Measurements from ENCODE around the gene PRL. TPM values are rescaled to one million over a fixed set of nuclear protein-coding genes. Genes with fewer than 3 reads are reported as not detected.

Gene PRL
- polyA plus RNA-seq (2013): not detected in 2 replicates

GRCh38 chr6:22296936-22297335 lies at the start of gene PRL:
TSS of gene PRL (minus strand) at chr6:22297036. CDS start at chr6:22296982, 54 bp downstream.
- H2AK5ac ChIP-seq (ENCODE audit: low read length): no peak within 1 kb of the TSS
- H3K79me2 ChIP-seq (ENCODE audit: control insufficient read depth, insufficient read depth, low read length, poor library complexity): no peaks in the 10 kb centered on the region
- no peak within 1 kb of the TSS for H2BK5ac ChIP-seq (ENCODE audit: low read depth, low read length, poor library complexity)
- H3K4me1 ChIP-seq (ENCODE audit: control insufficient read depth in 1 of 2, insufficient read depth in 2 of 2, low read length in 2 of 2): no peaks in the 10 kb centered on the region
- H2AFZ ChIP-seq (ENCODE audit: insufficient read depth, low read length, poor library complexity): no peak within 1 kb of the TSS
- H3K27ac ChIP-seq (ENCODE audit: low read depth, low read length): no peak within 1 kb of the TSS
- H3K9ac ChIP-seq (ENCODE audit: low read length): no peak within 1 kb of the TSS
- no peaks in the 10 kb centered on the region for H3K36me3 ChIP-seq (ENCODE audit: control insufficient read depth in 1 of 2, insufficient read depth in 2 of 2, low read length in 2 of 2)
- no peak within 1 kb of the TSS for H4K12ac ChIP-seq (ENCODE audit: low read depth, low read length)
- H4K8ac ChIP-seq (ENCODE audit: low read depth, low read length): no peak within 1 kb of the TSS
- DNase-seq: no peak
- no peaks in the 10 kb centered on the region for H3K27me3 ChIP-seq (ENCODE audit: insufficient read depth, low read length)
- no peaks in the 10 kb centered on the region for H3K79me1 ChIP-seq (ENCODE audit: low read length)
- H4K91ac ChIP-seq (ENCODE audit: low read depth, low read length): no peak within 1 kb of the TSS
- no peak within 1 kb of the TSS for H3K18ac ChIP-seq (ENCODE audit: low read length)
- H3K23ac ChIP-seq (ENCODE audit: low read length): no peak within 1 kb of the TSS
- H3K4ac ChIP-seq (ENCODE audit: low read depth, low read length): no peak within 1 kb of the TSS
- no peak within 1 kb of the TSS for H2BK12ac ChIP-seq (ENCODE audit: low read length)
- no peak within 1 kb of the TSS for H2BK120ac ChIP-seq (ENCODE audit: insufficient read depth, low read length, poor library complexity)
- H3K14ac ChIP-seq (ENCODE audit: low read length): no peak within 1 kb of the TSS
- H3K9me3 ChIP-seq (ENCODE audit: insufficient read depth, low read depth, low read length): no peaks in the 10 kb centered on the region
- no peak within 1 kb of the TSS for H3K4me3 ChIP-seq (ENCODE audit: low read depth, low read length)
- WGBS (ENCODE audit: extremely low coverage, insufficient coverage, insufficient read length): no CpG with 5 or more reads among the region's 6 CpGs
- H3K4me2 ChIP-seq (ENCODE audit: low read length): no peak within 1 kb of the TSS

GRCh38 chr6:22343864-22344263 lies 47.0 kb upstream of the PRL start:
- Histone ChIP-seq H3K79me2 (ENCODE audit: control insufficient read depth, insufficient read depth, low read length, poor library complexity) (no peaks in the 10 kb centered on the region), H3K9ac (ENCODE audit: low read length) (no peak overlapping the region), H3K27me3 (ENCODE audit: insufficient read depth, low read length) (no peaks in the 10 kb centered on the region), H4K12ac (ENCODE audit: low read depth, low read length) (no peak overlapping the region), H3K36me3 (ENCODE audit: control insufficient read depth in 1 of 2, insufficient read depth in 2 of 2, low read length in 2 of 2) (no peaks in the 10 kb centered on the region), H3K27ac (ENCODE audit: low read depth, low read length) (no peak overlapping the region), H2BK120ac (ENCODE audit: insufficient read depth, low read length, poor library complexity) (no peak overlapping the region), H3K9me3 (ENCODE audit: insufficient read depth, low read depth, low read length) (no peaks in the 10 kb centered on the region), H4K91ac (ENCODE audit: low read depth, low read length) (no peak overlapping the region), H3K4me2 (ENCODE audit: low read length) (no peak overlapping the region), H3K4ac (ENCODE audit: low read depth, low read length) (no peak overlapping the region), H2BK12ac (ENCODE audit: low read length) (no peak overlapping the region), H3K23ac (ENCODE audit: low read length) (no peak overlapping the region), H3K79me1 (ENCODE audit: low read length) (no peaks in the 10 kb centered on the region), H2AK5ac (ENCODE audit: low read length) (no peak overlapping the region), H4K8ac (ENCODE audit: low read depth, low read length) (no peak overlapping the region), H2AFZ (ENCODE audit: insufficient read depth, low read length, poor library complexity) (no peak overlapping the region), H3K4me1 (ENCODE audit: control insufficient read depth in 1 of 2, insufficient read depth in 2 of 2, low read length in 2 of 2) (no peaks in the 10 kb centered on the region), H3K18ac (ENCODE audit: low read length) (no peak overlapping the region), H3K4me3 (ENCODE audit: low read depth, low read length) (no peak overlapping the region), H3K14ac (ENCODE audit: low read length) (no peak overlapping the region), H2BK5ac (ENCODE audit: low read depth, low read length, poor library complexity) (no peak overlapping the region)
- no CpG with 5 or more reads among the region's 2 CpGs for WGBS (ENCODE audit: extremely low coverage, insufficient coverage, insufficient read length)
- no peak for DNase-seq

- Histone ChIP-seq H2BK5ac (ENCODE audit: low read depth, low read length, poor library complexity) (no peak overlapping the region), H3K27me3 (ENCODE audit: insufficient read depth, low read length) (no peaks in the 10 kb centered on the region)
Observed at GRCh38 chr6:22334778-22335177, 37.9 kb upstream of the PRL start.

GRCh38 chr6:22333802-22334201 lies 37.0 kb upstream of the PRL start:
- Histone ChIP-seq H3K36me3 (ENCODE audit: control insufficient read depth in 1 of 2, insufficient read depth in 2 of 2, low read length in 2 of 2) (peaks cover 0 to 3% of the 10 kb centered on the region in 2 experiments), H3K23ac (ENCODE audit: low read length) (no peak overlapping the region), H3K9me3 (ENCODE audit: insufficient read depth, low read depth, low read length) (peaks cover 2% of the 10 kb centered on the region), H2BK12ac (ENCODE audit: low read length) (no peak overlapping the region), H3K4me1 (ENCODE audit: control insufficient read depth in 1 of 2, insufficient read depth in 2 of 2, low read length in 2 of 2) (no peaks in the 10 kb centered on the region), H4K91ac (ENCODE audit: low read depth, low read length) (no peak overlapping the region), H3K4me3 (ENCODE audit: low read depth, low read length) (no peak overlapping the region), H2BK5ac (ENCODE audit: low read depth, low read length, poor library complexity) (no peak overlapping the region), H4K12ac (ENCODE audit: low read depth, low read length) (no peak overlapping the region), H3K4me2 (ENCODE audit: low read length) (no peak overlapping the region), H3K27ac (ENCODE audit: low read depth, low read length) (no peak overlapping the region), H3K4ac (ENCODE audit: low read depth, low read length) (no peak overlapping the region), H3K14ac (ENCODE audit: low read length) (no peak overlapping the region), H3K27me3 (ENCODE audit: insufficient read depth, low read length) (no peaks in the 10 kb centered on the region), H2AK5ac (ENCODE audit: low read length) (no peak overlapping the region), H3K79me2 (ENCODE audit: control insufficient read depth, insufficient read depth, low read length, poor library complexity) (no peaks in the 10 kb centered on the region), H2BK120ac (ENCODE audit: insufficient read depth, low read length, poor library complexity) (no peak overlapping the region), H3K18ac (ENCODE audit: low read length) (no peak overlapping the region), H2AFZ (ENCODE audit: insufficient read depth, low read length, poor library complexity) (no peak overlapping the region), H3K79me1 (ENCODE audit: low read length) (no peaks in the 10 kb centered on the region), H4K8ac (ENCODE audit: low read depth, low read length) (no peak overlapping the region), H3K9ac (ENCODE audit: low read length) (no peak overlapping the region)
- DNase-seq: no peak

More at GRCh38 chr6:22334778-22335177, 37.9 kb upstream of the PRL start:
- peaks cover 0 to 3% of the 10 kb centered on the region in 2 experiments for H3K36me3 ChIP-seq (ENCODE audit: control insufficient read depth in 1 of 2, insufficient read depth in 2 of 2, low read length in 2 of 2)
- H2BK120ac ChIP-seq (ENCODE audit: insufficient read depth, low read length, poor library complexity): no peak overlapping the region
- no peaks in the 10 kb centered on the region for H3K4me1 ChIP-seq (ENCODE audit: control insufficient read depth in 1 of 2, insufficient read depth in 2 of 2, low read length in 2 of 2)
- H4K91ac ChIP-seq (ENCODE audit: low read depth, low read length): no peak overlapping the region
- no peak overlapping the region for H3K18ac ChIP-seq (ENCODE audit: low read length)
- H3K23ac ChIP-seq (ENCODE audit: low read length): no peak overlapping the region
- H4K12ac ChIP-seq (ENCODE audit: low read depth, low read length): no peak overlapping the region
- no peak overlapping the region for H3K14ac ChIP-seq (ENCODE audit: low read length)
- WGBS (ENCODE audit: extremely low coverage, insufficient coverage, insufficient read length): no CpG with 5 or more reads among the region's 2 CpGs
- no peaks in the 10 kb centered on the region for H3K79me2 ChIP-seq (ENCODE audit: control insufficient read depth, insufficient read depth, low read length, poor library complexity)
- H3K4me2 ChIP-seq (ENCODE audit: low read length): no peak overlapping the region
- H3K9me3 ChIP-seq (ENCODE audit: insufficient read depth, low read depth, low read length): peaks cover 2% of the 10 kb centered on the region
- H3K79me1 ChIP-seq (ENCODE audit: low read length): no peaks in the 10 kb centered on the region
- no peak overlapping the region for H2AFZ ChIP-seq (ENCODE audit: insufficient read depth, low read length, poor library complexity)
- DNase-seq: no peak
- H3K27ac ChIP-seq (ENCODE audit: low read depth, low read length): no peak overlapping the region
- no peak overlapping the region for H2AK5ac ChIP-seq (ENCODE audit: low read length)
- H4K8ac ChIP-seq (ENCODE audit: low read depth, low read length): no peak overlapping the region
- no peak overlapping the region for H3K9ac ChIP-seq (ENCODE audit: low read length)
- no peak overlapping the region for H3K4ac ChIP-seq (ENCODE audit: low read depth, low read length)
- H3K4me3 ChIP-seq (ENCODE audit: low read depth, low read length): no peak overlapping the region
- no peak overlapping the region for H2BK12ac ChIP-seq (ENCODE audit: low read length)
